Neuron (in vitro differentiated cells): ENCODE measurements around the gene ZNF777.
"Not testable (repeated sequence)": the region's sequence is repeated elsewhere in the genome, so short reads cannot be mapped to it uniquely, and the experiment has no call there.

Experiments used
- H2AFZ ChIP-seq: one replicate; pipeline ENCODE4 v1.6.1; 2013; ENCODE audit warnings: low read depth, mild to moderate bottlenecking, inconsistent platforms, low read length, moderate library complexity
- H3K27me3 ChIP-seq: one replicate; pipeline ENCODE4 v1.6.1; 2013; ENCODE audit warnings: low read length; ENCODE audit not compliant: insufficient read depth
- H3K36me3 ChIP-seq: one replicate; pipeline ENCODE4 v1.6.1; 2013; ENCODE audit warnings: low read length; ENCODE audit not compliant: insufficient read depth
- H3K4me1 ChIP-seq: one replicate; pipeline ENCODE4 v1.6.1; 2013; ENCODE audit warnings: low read length; ENCODE audit not compliant: insufficient read depth
- H3K4me3 ChIP-seq: 2 replicates; pipeline ENCODE4 v1.5.1; 2013; ENCODE audit warnings: mild to moderate bottlenecking, low read length, moderate library complexity
- H3K9me3 ChIP-seq: one replicate; pipeline ENCODE4 v1.6.1; 2013; ENCODE audit warnings: low read length

ZNF777 gene

GRCh38 chr7:149413083-149413482 lies 47.8 kb downstream of the ZNF777 start:
- H3K4me1 ChIP-seq, H3K4me3 ChIP-seq: not testable (repeated sequence)

GRCh38 chr7:149409895-149410294 lies 51.0 kb downstream of the ZNF777 start:
- Histone ChIP-seq H3K27me3 (peaks cover 4% of the 10 kb centered on the region), H3K4me1 (no peaks in the 10 kb centered on the region), H3K4me3 (no peak overlapping the region), H3K9me3 (peaks cover 2% of the 10 kb centered on the region), H3K36me3 (no peaks in the 10 kb centered on the region), H2AFZ (no peak overlapping the region)

More at GRCh38 chr7:149413083-149413482, 47.8 kb downstream of the ZNF777 start:
- H3K36me3 ChIP-seq, H2AFZ ChIP-seq, H3K9me3 ChIP-seq, H3K27me3 ChIP-seq: not testable (repeated sequence)

GRCh38 chr7:149404825-149405224 lies 56.0 kb downstream of the ZNF777 start:
- H3K4me1 ChIP-seq, result no peaks in the 10 kb centered on the region
- H3K4me3 ChIP-seq, result no peak overlapping the region
- peaks cover under 1% of the 10 kb centered on the region for H3K9me3 ChIP-seq
- no peaks in the 10 kb centered on the region for H3K27me3 ChIP-seq
- no peaks in the 10 kb centered on the region for H3K36me3 ChIP-seq
- no peak overlapping the region for H2AFZ ChIP-seq

GRCh38 chr7:149404396-149404795 lies 56.5 kb downstream of the ZNF777 start:
- H3K4me1 ChIP-seq, result no peaks in the 10 kb centered on the region

GRCh38 chr7:149398195-149398820 lies 62.6 kb downstream of the ZNF777 start:
- no peak overlapping the region for H2AFZ ChIP-seq
- no peaks in the 10 kb centered on the region for H3K27me3 ChIP-seq
- no peaks in the 10 kb centered on the region for H3K4me1 ChIP-seq
- no peak overlapping the region for H3K4me3 ChIP-seq
- no peaks in the 10 kb centered on the region for H3K9me3 ChIP-seq
- no peaks in the 10 kb centered on the region for H3K36me3 ChIP-seq

More at GRCh38 chr7:149404396-149404795, 56.5 kb downstream of the ZNF777 start:
- Histone ChIP-seq H3K27me3 (no peaks in the 10 kb centered on the region), H3K9me3 (no peaks in the 10 kb centered on the region), H2AFZ (no peak overlapping the region), H3K36me3 (no peaks in the 10 kb centered on the region), H3K4me3 (no peak overlapping the region)

- Histone ChIP-seq H3K36me3 (no peaks in the 10 kb centered on the region), H3K27me3 (no peaks in the 10 kb centered on the region), H3K4me3 (no peak overlapping the region), H3K9me3 (no peaks in the 10 kb centered on the region), H2AFZ (no peak overlapping the region), H3K4me1 (no peaks in the 10 kb centered on the region)
These were observed 63.3 kb downstream of the ZNF777 start for GRCh38 chr7:149397470-149398043.

GRCh38 chr7:149388550-149389335 lies 72.1 kb downstream of the ZNF777 start:
- H2AFZ ChIP-seq, H3K9me3 ChIP-seq, H3K36me3 ChIP-seq: not testable (repeated sequence)

GRCh38 chr7:149386514-149386913 lies 74.3 kb downstream of the ZNF777 start:
- not testable (repeated sequence) for H3K36me3 ChIP-seq, H2AFZ ChIP-seq, H3K27me3 ChIP-seq, H3K4me1 ChIP-seq, H3K9me3 ChIP-seq, H3K4me3 ChIP-seq

More at GRCh38 chr7:149388550-149389335, 72.1 kb downstream of the ZNF777 start:
- H3K4me3 ChIP-seq, H3K4me1 ChIP-seq, H3K27me3 ChIP-seq: not testable (repeated sequence)

GRCh38 chr7:149385195-149385950 lies 75.5 kb downstream of the ZNF777 start:
- Histone ChIP-seq H2AFZ (no peak overlapping the region), H3K9me3 (no peaks in the 10 kb centered on the region), H3K4me1 (no peaks in the 10 kb centered on the region), H3K4me3 (no peak overlapping the region), H3K36me3 (no peaks in the 10 kb centered on the region), H3K27me3 (no peaks in the 10 kb centered on the region)
